ENCODE results near the gene CLEC3B.

- TF ChIP-seq CTCF (IDR thresholded peaks at IDR 0.05): no peak
- no peak for TF ChIP-seq POLR2A (IDR thresholded peaks at IDR 0.05)
- no peak for TF ChIP-seq EP300 (IDR thresholded peaks at IDR 0.05)
These were observed 41.8 kb downstream of the CLEC3B start for GRCh38 chr3:45067941-45068340.

Data from ovary (tissue), 3 donors.